ENCODE measurements around the gene UNC45B.

DNA sequence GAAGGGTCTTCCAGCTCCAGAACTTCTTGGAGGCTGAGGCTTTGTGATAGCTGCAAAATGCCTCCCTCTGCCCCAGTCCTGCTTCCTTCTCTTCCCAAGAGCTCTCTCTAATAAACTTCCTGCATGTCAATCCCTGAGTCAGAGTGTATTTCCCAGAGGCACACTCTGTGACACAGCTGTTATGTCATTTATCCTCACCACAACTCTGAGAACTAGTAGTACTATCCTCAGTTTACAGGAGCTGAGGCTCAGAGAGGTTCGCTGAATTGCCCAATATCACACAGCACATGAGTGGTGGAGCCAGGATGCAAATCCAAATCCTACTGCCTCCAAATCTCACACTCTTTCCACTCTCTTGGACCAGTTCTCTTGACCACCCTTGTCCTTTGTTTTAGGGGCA, 20.0 kb downstream of the UNC45B start:
- no peak for TF ChIP-seq POLR2A (IDR thresholded peaks at IDR 0.05)
- TF ChIP-seq, protein P1, sequence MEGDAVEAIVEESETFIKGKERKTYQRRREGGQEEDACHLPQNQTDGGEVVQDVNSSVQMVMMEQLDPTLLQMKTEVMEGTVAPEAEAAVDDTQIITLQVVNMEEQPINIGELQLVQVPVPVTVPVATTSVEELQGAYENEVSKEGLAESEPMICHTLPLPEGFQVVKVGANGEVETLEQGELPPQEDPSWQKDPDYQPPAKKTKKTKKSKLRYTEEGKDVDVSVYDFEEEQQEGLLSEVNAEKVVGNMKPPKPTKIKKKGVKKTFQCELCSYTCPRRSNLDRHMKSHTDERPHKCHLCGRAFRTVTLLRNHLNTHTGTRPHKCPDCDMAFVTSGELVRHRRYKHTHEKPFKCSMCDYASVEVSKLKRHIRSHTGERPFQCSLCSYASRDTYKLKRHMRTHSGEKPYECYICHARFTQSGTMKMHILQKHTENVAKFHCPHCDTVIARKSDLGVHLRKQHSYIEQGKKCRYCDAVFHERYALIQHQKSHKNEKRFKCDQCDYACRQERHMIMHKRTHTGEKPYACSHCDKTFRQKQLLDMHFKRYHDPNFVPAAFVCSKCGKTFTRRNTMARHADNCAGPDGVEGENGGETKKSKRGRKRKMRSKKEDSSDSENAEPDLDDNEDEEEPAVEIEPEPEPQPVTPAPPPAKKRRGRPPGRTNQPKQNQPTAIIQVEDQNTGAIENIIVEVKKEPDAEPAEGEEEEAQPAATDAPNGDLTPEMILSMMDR (IDR thresholded peaks at IDR 0.05), result no peak

Measured in Peyer's patch (tissue), 4 donors.